ENCODE measurements around the gene NEUROG3.

NEUROG3 gene

GRCh38 chr10:69612760-69613159, 39.5 kb upstream of the NEUROG3 start:
- H3K27ac ChIP-seq (replicated peaks) = no peak overlapping the region
- TF ChIP-seq POLR2AphosphoS5 (IDR thresholded peaks at IDR 0.05; ENCODE audit: low read depth) (no peak), REST (IDR thresholded peaks at IDR 0.05; ENCODE audit: insufficient replicate concordance, low read depth) (no peak), GABPA (IDR thresholded peaks at IDR 0.05; ENCODE audit: low read depth) (no peak), SPI1 (IDR thresholded peaks at IDR 0.05; ENCODE audit: borderline replicate concordance, low read depth) (no peak)
- TF ChIP-seq, protein P1, sequence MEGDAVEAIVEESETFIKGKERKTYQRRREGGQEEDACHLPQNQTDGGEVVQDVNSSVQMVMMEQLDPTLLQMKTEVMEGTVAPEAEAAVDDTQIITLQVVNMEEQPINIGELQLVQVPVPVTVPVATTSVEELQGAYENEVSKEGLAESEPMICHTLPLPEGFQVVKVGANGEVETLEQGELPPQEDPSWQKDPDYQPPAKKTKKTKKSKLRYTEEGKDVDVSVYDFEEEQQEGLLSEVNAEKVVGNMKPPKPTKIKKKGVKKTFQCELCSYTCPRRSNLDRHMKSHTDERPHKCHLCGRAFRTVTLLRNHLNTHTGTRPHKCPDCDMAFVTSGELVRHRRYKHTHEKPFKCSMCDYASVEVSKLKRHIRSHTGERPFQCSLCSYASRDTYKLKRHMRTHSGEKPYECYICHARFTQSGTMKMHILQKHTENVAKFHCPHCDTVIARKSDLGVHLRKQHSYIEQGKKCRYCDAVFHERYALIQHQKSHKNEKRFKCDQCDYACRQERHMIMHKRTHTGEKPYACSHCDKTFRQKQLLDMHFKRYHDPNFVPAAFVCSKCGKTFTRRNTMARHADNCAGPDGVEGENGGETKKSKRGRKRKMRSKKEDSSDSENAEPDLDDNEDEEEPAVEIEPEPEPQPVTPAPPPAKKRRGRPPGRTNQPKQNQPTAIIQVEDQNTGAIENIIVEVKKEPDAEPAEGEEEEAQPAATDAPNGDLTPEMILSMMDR (IDR thresholded peaks at IDR 0.05; ENCODE audit: insufficient read depth, low read length) = no peak
- no peak for DNase-seq (ENCODE audit: low read depth in 1 of 2, low spot score in 1 of 2)

DNA sequence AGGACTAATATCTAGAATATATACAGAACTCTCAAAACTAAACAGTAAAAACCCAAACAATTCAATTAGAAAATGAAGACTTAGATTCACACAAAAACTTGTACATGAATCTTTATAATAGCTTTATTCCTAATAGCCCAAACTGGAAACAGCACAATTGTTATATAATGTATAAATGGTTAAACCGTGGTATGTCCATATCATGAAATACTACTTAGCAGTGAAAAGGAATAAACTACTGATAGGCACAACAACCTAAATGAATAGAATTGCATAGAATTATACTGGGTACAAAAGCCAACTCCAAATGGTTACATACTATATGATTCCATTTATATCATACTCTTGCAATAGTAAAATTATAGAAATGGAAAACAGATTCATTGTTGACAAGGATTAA, 35.9 kb upstream of the NEUROG3 start:
- TF ChIP-seq REST (IDR thresholded peaks at IDR 0.05; ENCODE audit: insufficient replicate concordance, low read depth) = no peak
- TF ChIP-seq GABPA (IDR thresholded peaks at IDR 0.05; ENCODE audit: low read depth) = no peak
- TF ChIP-seq, protein P1 (IDR thresholded peaks at IDR 0.05; ENCODE audit: insufficient read depth, low read length) = no peak
- TF ChIP-seq SPI1 (IDR thresholded peaks at IDR 0.05; ENCODE audit: borderline replicate concordance, low read depth) = no peak
- no peak for TF ChIP-seq POLR2AphosphoS5 (IDR thresholded peaks at IDR 0.05; ENCODE audit: low read depth)

More at GRCh38 chr10:69612760-69613159, 39.5 kb upstream of the NEUROG3 start:
- H3K27me3 ChIP-seq (ENCODE audit: insufficient read depth, poor library complexity, severe bottlenecking) = no peaks in the 10 kb centered on the region
- H3K4me3 ChIP-seq (replicated peaks; ENCODE audit: insufficient read depth, low read length) = no peak overlapping the region

DNA sequence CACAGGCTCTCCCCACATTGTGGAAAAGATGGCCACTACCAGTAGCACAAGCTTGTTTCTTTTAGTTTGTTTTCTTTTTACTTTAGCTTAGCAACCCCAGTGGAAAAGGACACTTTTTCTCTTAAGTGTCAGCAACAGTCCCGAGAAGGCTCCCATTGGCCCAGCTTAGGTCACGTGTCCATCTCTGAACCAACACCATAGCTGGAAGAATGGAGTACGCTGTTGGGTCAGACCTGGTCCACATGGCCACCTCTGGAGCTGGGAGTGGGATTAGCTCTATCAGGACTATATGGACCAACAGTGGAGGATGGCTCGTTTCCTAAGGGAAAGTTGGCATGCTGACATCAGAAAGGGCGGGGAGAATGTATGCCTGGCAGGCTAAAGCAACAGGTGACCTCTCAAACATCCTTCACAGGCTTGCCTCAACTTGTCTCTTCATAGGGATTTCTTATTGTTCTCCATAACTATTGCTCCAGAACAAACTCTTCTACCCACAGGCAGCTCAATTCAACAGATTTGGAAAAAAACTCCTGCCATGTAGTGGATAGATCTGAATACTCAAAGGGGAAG, 27.6 kb upstream of the NEUROG3 start:
- H3K4me3 ChIP-seq (replicated peaks; ENCODE audit: insufficient read depth, low read length) = no peak overlapping the region
- TF ChIP-seq, protein P1 (IDR thresholded peaks at IDR 0.05; ENCODE audit: insufficient read depth, low read length) = no peak
- TF ChIP-seq SPI1 (IDR thresholded peaks at IDR 0.05; ENCODE audit: borderline replicate concordance, low read depth) = no peak
- TF ChIP-seq REST (IDR thresholded peaks at IDR 0.05; ENCODE audit: insufficient replicate concordance, low read depth) = no peak
- TF ChIP-seq GABPA (IDR thresholded peaks at IDR 0.05; ENCODE audit: low read depth) = no peak
- no peak for TF ChIP-seq POLR2AphosphoS5 (IDR thresholded peaks at IDR 0.05; ENCODE audit: low read depth)
- no peak overlapping the region for H3K27ac ChIP-seq (replicated peaks)
- H3K27me3 ChIP-seq (ENCODE audit: insufficient read depth, poor library complexity, severe bottlenecking) = peaks cover 3% of the 10 kb centered on the region
- DNase-seq (ENCODE audit: low read depth in 1 of 2, low spot score in 1 of 2) = no peak

More for the DNA sequence above, 35.9 kb upstream of the NEUROG3 start:
- Histone ChIP-seq H3K27ac (replicated peaks) (no peak overlapping the region), H3K27me3 (ENCODE audit: insufficient read depth, poor library complexity, severe bottlenecking) (no peaks in the 10 kb centered on the region), H3K4me3 (replicated peaks; ENCODE audit: insufficient read depth, low read length) (no peak overlapping the region)
- no peak for DNase-seq (ENCODE audit: low read depth in 1 of 2, low spot score in 1 of 2)

All from HL-60 (cell line).